Measurements from ENCODE around the gene HDAC9.

DNA sequence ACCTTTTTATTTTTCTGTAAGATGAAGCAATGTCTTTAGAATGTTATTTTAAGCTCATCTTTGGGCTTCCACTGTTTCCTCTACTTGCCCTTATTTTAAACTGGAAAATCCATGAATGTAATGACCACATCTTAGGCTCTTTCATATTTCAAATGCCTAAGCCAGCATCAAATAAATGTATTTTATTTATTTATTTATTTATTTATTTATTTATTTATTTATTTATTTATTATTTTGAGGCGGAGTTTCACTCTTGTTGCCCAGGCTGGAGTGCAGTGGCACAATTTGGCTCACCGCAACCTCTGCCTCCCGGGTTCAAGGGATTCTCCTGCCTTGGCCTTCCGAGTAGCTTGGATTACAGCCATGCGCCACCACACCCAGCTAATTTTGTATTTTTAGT lies 69.2 kb downstream of the HDAC9 start:
- TF ChIP-seq, protein P1, sequence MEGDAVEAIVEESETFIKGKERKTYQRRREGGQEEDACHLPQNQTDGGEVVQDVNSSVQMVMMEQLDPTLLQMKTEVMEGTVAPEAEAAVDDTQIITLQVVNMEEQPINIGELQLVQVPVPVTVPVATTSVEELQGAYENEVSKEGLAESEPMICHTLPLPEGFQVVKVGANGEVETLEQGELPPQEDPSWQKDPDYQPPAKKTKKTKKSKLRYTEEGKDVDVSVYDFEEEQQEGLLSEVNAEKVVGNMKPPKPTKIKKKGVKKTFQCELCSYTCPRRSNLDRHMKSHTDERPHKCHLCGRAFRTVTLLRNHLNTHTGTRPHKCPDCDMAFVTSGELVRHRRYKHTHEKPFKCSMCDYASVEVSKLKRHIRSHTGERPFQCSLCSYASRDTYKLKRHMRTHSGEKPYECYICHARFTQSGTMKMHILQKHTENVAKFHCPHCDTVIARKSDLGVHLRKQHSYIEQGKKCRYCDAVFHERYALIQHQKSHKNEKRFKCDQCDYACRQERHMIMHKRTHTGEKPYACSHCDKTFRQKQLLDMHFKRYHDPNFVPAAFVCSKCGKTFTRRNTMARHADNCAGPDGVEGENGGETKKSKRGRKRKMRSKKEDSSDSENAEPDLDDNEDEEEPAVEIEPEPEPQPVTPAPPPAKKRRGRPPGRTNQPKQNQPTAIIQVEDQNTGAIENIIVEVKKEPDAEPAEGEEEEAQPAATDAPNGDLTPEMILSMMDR (IDR thresholded peaks at IDR 0.05): no peak
- no peak for TF ChIP-seq POLR2A (IDR thresholded peaks at IDR 0.05)
- no peak for TF ChIP-seq POLR2AphosphoS5 (IDR thresholded peaks at IDR 0.05; ENCODE audit: insufficient read depth in 1 of 2, low read depth in 1 of 2)

All from vagina (tissue), 2 donors.